Adrenal gland (tissue), 5 donors: Measurements from ENCODE around the gene SCRN3.

Experiments used
- POLR2A ChIP-seq, 2 donors: fragments of 450-650 bp; IDR thresholded peaks; one replicate each; pipeline ENCODE4 v1.6.1; 2017; ENCODE audit warnings: antibody characterized with exemption in 2 of 2, mild to moderate bottlenecking in 2 of 2, moderate library complexity in 1 of 2
- TF ChIP-seq, protein P1 (sequence below), 6 experiments: fragments of 450-650 bp in 4 of 6; fragments of 200-600 bp in 2 of 6; sonication (generic) in 1 of 6; IDR thresholded peaks; 1 replicate in 5 of 6; 2 replicates in 1 of 6; pipeline versions ENCODE4 v1.5.1 to v1.8.0; 2016 to 2021; ENCODE audit warnings: antibody characterized with exemption in 6 of 6, mild to moderate bottlenecking in 2 of 6, moderate library complexity in 1 of 6
- donor health status: DM: no; HTN: no; CAD: no.

DNA sequence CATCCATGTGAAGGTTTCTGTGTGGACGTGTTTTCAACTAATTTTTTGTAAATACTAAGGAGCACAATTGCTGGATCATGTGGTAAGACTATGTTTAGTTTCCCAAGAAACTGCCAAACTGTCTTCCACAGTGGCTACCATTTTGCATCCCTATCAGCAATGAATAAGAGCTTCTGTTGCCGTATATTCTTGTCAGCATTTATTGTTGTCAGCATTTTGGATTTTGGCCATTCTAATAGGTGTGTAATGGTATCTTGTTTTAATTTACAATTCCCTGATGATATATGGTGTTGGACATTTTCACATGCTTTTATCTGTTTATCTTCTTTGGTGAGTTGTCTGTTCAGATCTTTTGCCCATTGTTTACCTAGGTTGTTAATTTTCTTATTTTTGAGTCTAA lies 34.5 kb downstream of the SCRN3 start:
- TF ChIP-seq, protein P1, sequence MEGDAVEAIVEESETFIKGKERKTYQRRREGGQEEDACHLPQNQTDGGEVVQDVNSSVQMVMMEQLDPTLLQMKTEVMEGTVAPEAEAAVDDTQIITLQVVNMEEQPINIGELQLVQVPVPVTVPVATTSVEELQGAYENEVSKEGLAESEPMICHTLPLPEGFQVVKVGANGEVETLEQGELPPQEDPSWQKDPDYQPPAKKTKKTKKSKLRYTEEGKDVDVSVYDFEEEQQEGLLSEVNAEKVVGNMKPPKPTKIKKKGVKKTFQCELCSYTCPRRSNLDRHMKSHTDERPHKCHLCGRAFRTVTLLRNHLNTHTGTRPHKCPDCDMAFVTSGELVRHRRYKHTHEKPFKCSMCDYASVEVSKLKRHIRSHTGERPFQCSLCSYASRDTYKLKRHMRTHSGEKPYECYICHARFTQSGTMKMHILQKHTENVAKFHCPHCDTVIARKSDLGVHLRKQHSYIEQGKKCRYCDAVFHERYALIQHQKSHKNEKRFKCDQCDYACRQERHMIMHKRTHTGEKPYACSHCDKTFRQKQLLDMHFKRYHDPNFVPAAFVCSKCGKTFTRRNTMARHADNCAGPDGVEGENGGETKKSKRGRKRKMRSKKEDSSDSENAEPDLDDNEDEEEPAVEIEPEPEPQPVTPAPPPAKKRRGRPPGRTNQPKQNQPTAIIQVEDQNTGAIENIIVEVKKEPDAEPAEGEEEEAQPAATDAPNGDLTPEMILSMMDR (IDR thresholded peaks at IDR 0.05): no peak
- no peak for TF ChIP-seq POLR2A (IDR thresholded peaks at IDR 0.05)
